Measurements from ENCODE around the gene AMZ1.
"Not testable (repeated sequence)": the region's sequence is repeated elsewhere in the genome, so short reads cannot be mapped to it uniquely, and the experiment has no call there.

AMZ1 gene

GRCh38 chr7:2711895-2712675 is 24.1 kb downstream of the AMZ1 start:
- DNase-seq (ENCODE audit: low read depth): no peak

DNA sequence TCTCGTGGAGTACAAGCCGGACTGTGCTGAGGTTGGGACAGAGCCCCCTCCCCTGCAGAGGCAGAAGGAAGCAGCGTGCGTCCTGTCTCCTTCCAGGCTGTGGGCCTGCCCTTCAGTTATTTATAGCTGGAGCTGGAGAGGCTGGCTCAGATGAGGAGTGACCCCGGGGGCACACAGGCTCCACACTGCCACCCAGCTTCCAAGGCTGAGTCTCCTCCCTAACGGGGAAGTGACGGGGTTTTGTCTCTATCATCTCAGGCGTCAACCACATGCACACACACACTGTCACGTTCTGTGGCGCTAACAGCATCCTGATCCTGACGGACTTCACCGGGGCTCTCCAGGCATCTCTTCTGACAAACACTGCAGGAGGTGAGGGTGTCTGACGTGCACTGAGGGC is 25.4 kb downstream of the AMZ1 start:
- no peak for DNase-seq (ENCODE audit: low read depth)

DNA sequence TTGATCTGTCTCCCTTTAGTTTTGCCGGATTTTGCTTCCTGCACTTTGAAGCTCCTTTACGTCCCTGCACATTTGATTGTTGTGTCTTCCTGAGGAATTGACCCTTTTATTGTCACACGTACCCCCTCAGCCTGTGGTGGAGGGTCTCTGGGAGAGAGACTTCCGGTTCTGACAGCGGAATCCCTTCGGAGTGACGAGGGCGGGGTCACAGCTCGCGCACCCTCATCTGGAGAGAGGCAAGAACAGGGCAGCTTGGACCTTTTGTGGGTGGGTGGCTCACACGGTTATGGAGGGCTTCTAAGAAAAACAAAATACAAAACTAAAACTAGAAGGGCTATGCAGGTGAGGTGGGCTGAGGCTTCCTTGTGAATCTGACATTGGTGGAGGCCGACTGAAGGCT is 26.0 kb downstream of the AMZ1 start:
- DNase-seq (ENCODE audit: low read depth): no peak

- no peak for DNase-seq (ENCODE audit: low read depth)
These were observed 26.6 kb downstream of the AMZ1 start for GRCh38 chr7:2714636-2715035.

- DNase-seq (ENCODE audit: low read depth): peak; percentile 23
These were observed 27.6 kb downstream of the AMZ1 start for GRCh38 chr7:2715341-2716231.

DNA sequence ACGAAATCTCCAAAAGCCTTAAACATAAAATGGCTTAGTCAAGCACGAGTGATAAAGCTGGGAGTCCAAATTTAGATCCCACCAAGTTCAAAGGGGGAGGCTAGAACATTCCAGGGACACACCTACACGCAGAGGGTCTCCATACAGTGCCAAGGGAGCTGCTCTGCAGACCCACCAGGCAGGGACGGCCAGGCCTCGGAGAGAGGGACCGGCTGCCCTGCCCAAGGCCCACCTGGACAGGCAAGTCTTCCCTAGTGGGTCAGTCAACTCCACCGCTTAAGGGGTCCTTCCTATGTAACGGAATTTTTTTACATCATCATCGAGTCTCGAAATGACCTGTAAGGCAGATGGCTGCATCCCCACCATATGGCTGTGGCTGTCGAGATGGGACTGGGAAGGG is 28.5 kb downstream of the AMZ1 start:
- no peak for DNase-seq (ENCODE audit: low read depth)

- DNase-seq (ENCODE audit: low read depth): no peak
These were observed 28.9 kb downstream of the AMZ1 start for GRCh38 chr7:2716906-2717292.

- DNase-seq (ENCODE audit: low read depth): no peak
These were observed 29.6 kb downstream of the AMZ1 start for GRCh38 chr7:2717293-2718261.

DNA sequence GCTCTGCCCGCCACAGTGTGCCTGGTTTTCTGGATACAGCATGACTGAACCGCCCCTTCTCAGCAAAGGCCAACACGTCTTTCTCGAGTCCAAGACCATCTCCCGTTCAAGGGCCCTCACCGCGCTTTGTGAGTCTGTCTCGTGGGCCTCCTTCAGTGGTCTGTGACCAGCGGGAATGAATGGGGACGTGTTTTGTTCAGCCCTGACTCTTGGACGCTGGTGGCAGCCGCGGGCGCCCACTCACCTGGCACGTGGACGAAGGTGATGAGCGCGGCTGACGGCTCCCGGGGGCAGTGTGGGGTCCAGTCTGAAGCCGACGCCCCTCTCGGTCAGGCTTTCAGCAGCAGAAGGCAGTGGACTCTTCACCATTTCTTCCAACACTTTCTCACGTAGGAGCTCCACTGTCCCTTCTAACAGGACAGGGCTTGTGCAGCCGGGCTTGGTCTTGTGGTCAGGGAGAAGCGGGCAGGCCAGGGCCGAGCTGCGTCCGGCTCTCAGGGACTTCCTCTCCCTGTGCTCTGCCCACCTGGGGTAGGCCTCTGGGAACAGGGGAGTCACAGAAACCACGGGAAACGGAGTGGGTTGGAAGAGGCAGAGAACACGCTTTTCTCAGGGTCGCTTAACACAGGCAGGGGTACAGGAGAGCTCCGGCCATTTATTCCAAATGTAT is 30.4 kb downstream of the AMZ1 start:
- no peak for DNase-seq (ENCODE audit: low read depth)

DNA sequence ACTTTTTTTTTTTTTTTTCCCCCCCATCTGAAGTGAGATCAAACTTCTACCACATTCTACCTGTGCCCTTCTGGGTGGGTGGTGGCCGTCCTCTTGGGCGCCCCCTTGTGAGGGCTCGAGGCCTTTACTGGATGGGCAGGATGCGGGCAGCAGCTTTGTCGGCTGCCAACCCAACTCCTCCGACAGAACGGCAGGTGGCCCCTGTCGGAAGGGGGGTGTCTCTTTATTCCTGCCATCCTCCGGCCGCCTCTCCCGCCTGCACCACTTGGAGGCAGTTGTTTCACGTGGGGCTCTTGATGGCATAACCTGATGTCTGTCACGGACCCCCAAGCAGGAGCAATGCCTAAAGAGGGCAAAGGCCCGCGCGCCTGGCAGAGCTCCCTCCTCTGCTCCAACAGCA is 31.0 kb downstream of the AMZ1 start:
- DNase-seq (ENCODE audit: low read depth): peak; percentile 50

- DNase-seq (ENCODE audit: low read depth): no peak
These were observed 32.0 kb downstream of the AMZ1 start for GRCh38 chr7:2720024-2720423.

- DNase-seq (ENCODE audit: low read depth): no peak
These were observed 33.8 kb downstream of the AMZ1 start for GRCh38 chr7:2721842-2722241.

- DNase-seq (ENCODE audit: low read depth): no peak
These were observed 34.6 kb downstream of the AMZ1 start for GRCh38 chr7:2722591-2722990.

DNA sequence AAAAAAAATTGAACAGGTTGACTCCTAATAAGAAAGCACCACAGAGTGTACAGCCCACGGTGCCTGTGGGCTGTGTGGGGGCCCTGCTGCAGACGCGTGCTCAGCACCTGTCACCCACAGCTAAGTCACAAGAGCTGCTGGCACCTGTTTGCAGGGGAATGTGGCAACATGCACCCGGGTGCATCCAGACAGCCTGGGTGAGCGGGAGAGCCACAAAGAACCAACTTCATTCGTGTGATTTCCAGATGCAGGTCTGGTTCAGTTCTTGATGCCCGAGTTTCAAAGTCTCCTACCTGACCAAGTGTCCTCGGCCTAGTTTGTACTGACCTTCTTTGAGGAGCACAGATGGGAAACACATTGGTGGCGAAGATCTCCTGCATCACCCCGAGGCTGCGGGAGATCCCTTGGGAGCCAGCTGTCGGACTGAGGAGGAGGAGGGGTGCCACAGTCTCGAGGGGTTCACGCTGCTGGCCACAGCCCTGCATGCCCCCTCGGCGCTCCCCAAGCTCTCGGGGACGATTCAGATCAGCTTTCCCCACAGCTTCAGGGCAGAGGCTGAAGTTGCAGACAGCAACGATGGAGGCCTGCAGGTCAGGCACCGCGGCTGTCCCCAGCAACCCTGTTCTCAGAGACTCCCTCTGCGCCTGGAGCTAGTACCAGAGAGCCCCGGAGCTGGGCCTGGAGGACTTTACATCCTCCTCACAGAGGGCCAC is 35.3 kb downstream of the AMZ1 start:
- no peak for DNase-seq (ENCODE audit: low read depth)

DNA sequence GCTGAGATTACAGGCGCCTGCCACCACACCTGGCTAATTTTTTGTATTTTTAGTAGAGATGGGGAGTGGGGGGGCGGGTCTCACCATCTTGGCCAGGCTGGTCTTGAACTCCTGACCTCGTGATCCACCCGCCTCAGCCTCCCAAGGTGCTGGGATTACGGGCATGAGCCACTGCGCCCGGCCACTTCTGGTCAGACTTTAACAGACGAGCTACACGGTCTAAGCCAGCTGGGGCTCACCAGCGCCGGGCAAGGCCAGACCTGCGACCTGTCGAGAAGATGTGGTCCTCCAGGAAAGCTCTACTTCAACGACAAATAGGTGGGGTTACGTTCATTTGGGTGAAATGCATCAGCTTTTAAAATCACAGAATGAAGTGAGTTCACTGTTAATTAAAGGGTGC is 36.0 kb downstream of the AMZ1 start:
- DNase-seq (ENCODE audit: low read depth): not testable (repeated sequence)

GRCh38 chr7:2724453-2725177 is 36.6 kb downstream of the AMZ1 start:
- DNase-seq (ENCODE audit: low read depth): no peak

GRCh38 chr7:2725178-2726105 is 37.4 kb downstream of the AMZ1 start:
- DNase-seq (ENCODE audit: low read depth): no peak

GRCh38 chr7:2726316-2727018 is 38.5 kb downstream of the AMZ1 start:
- no peak for DNase-seq (ENCODE audit: low read depth)

Measured in activated T-cell treated with anti-CD3 and anti-CD28 coated beads for 1 hour (primary cell).